ENCODE results near the gene PACSIN1. TPM values are rescaled to one million over a fixed set of nuclear protein-coding genes. Genes with fewer than 3 reads are reported as not detected.

PACSIN1 gene
- total RNA-seq, 2 experiments from 2014 or later, result 19.3 to 88.4 TPM

- no peak overlapping the region for H3K4me3 ChIP-seq (ENCODE audit: low read depth, low read length, poor library complexity, severe bottlenecking)
- H4K20me1 ChIP-seq (ENCODE audit: insufficient read depth, low read length), result no peaks in the 10 kb centered on the region
- no peak for DNase-seq (ENCODE audit: low spot score)
- H2AFZ ChIP-seq (ENCODE audit: low read length), result no peak overlapping the region
- ChIA-PET POLR2A (no interaction called here), CTCF (ENCODE audit: unreplicated experiment) (no interaction called here)
- TF ChIP-seq, protein P1, sequence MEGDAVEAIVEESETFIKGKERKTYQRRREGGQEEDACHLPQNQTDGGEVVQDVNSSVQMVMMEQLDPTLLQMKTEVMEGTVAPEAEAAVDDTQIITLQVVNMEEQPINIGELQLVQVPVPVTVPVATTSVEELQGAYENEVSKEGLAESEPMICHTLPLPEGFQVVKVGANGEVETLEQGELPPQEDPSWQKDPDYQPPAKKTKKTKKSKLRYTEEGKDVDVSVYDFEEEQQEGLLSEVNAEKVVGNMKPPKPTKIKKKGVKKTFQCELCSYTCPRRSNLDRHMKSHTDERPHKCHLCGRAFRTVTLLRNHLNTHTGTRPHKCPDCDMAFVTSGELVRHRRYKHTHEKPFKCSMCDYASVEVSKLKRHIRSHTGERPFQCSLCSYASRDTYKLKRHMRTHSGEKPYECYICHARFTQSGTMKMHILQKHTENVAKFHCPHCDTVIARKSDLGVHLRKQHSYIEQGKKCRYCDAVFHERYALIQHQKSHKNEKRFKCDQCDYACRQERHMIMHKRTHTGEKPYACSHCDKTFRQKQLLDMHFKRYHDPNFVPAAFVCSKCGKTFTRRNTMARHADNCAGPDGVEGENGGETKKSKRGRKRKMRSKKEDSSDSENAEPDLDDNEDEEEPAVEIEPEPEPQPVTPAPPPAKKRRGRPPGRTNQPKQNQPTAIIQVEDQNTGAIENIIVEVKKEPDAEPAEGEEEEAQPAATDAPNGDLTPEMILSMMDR (conservative IDR thresholded peaks at IDR 0.05; ENCODE audit: low read length), result no peak
- no peak for TF ChIP-seq EZH2phosphoT487 (IDR thresholded peaks at IDR 0.05; ENCODE audit: borderline replicate concordance, low read depth, low read length)
- H3K27ac ChIP-seq (ENCODE audit: low read depth, low read length, poor library complexity, severe bottlenecking), result no peak overlapping the region
- peaks cover 11% of the 10 kb centered on the region; the same call in 1 of the 2 replicates for H3K36me3 ChIP-seq (ENCODE audit: insufficient read depth, low read length)
- no peaks in the 10 kb centered on the region for H3K9me3 ChIP-seq (ENCODE audit: low read length)
- H3K4me2 ChIP-seq (ENCODE audit: low read length), result no peak overlapping the region
- H3K4me1 ChIP-seq (ENCODE audit: insufficient read depth, low read length, poor library complexity, severe bottlenecking), result no peaks in the 10 kb centered on the region
- intact Hi-C loops (cut with micrococcal nuclease; ENCODE audit: unreplicated experiment), result no loop called here
- H3K9me2 ChIP-seq (ENCODE audit: insufficient read depth, low read length), result no peaks in the 10 kb centered on the region
- BruUV-seq (replicated peaks), result no TSS peak
- H3K79me2 ChIP-seq (ENCODE audit: insufficient read depth, low read depth, low read length), result no peaks in the 10 kb centered on the region
These were observed 71.3 kb downstream of the PACSIN1 start for GRCh38 chr6:34536959-34537848.

DNA sequence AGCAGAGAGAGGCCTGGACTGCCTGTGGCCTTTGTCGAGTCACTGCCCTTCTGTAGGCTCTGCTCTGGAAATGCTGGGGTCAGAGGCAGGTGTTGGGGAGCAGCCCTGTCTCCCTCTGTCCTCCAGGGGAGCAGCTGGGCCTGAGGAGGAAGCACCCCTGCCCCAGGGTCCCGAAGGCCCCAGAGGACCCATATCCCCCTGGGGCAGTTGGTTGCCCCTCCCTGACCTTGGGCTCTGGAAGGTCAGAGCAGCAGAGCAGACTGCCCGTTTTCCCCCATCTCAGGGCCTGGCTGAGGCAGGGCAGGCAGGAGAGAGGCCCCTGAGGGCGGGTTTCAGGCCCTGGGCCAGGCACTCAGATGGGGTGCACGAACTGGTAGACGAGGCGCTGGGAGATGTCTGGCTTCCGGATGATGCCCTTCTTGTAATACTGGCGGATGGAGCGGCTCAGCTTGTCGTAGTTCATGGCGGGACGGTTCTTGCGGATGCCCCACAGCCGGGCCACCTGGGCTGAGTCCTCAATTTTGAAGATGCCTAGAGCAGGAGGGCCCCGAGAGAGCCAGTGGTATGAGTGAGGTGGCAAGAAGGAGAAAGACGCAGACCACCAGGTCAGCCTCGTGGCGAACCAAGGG, 72.2 kb downstream of the PACSIN1 start:
- no peak overlapping the region for H3K4me2 ChIP-seq (ENCODE audit: low read length)
- no peak for DNase-seq (ENCODE audit: low spot score)
- H3K9me3 ChIP-seq (ENCODE audit: low read length), result no peaks in the 10 kb centered on the region
- peaks cover 7% of the 10 kb centered on the region; the same call in 1 of the 2 replicates for H3K36me3 ChIP-seq (ENCODE audit: insufficient read depth, low read length)
- BruUV-seq (replicated peaks), result no TSS peak
- no peak overlapping the region for H3K4me3 ChIP-seq (ENCODE audit: low read depth, low read length, poor library complexity, severe bottlenecking)
- H3K4me1 ChIP-seq (ENCODE audit: insufficient read depth, low read length, poor library complexity, severe bottlenecking), result no peaks in the 10 kb centered on the region
- no peaks in the 10 kb centered on the region for H3K79me2 ChIP-seq (ENCODE audit: insufficient read depth, low read depth, low read length)
- no peaks in the 10 kb centered on the region for H4K20me1 ChIP-seq (ENCODE audit: insufficient read depth, low read length)
- H3K9me2 ChIP-seq (ENCODE audit: insufficient read depth, low read length), result no peaks in the 10 kb centered on the region
- intact Hi-C loops (cut with micrococcal nuclease; ENCODE audit: unreplicated experiment), result no loop called here
- ChIA-PET CTCF (ENCODE audit: unreplicated experiment) (no interaction called here), POLR2A (no interaction called here)
- H2AFZ ChIP-seq (ENCODE audit: low read length), result no peak overlapping the region
- H3K27ac ChIP-seq (ENCODE audit: low read depth, low read length, poor library complexity, severe bottlenecking), result no peak overlapping the region
- no peak for TF ChIP-seq EZH2phosphoT487 (IDR thresholded peaks at IDR 0.05; ENCODE audit: borderline replicate concordance, low read depth, low read length)
- TF ChIP-seq, protein P1 (conservative IDR thresholded peaks at IDR 0.05; ENCODE audit: low read length), result no peak

DNA sequence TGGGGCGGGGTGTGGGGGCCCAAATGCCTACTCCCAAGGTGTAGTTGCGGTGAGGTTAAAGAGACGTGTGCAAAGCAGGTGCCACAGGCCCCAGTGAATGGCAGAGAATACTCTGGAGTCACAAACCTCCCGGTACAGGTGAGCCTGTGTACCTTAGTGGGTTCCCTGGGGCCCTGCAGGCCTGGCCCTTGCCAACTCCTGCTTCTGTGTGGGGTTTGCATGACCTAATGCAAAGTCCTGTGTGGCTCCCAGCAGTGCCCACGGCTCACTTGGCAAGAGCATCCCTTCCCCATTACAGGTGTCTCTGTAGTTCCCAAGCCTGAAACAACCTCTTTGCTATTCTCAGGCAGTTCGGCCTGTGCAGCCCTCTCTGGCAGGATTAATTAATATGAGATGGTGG, 72.7 kb downstream of the PACSIN1 start:
- no peak overlapping the region for H2AFZ ChIP-seq (ENCODE audit: low read length)
- H4K20me1 ChIP-seq (ENCODE audit: insufficient read depth, low read length), result no peaks in the 10 kb centered on the region
- no peak overlapping the region for H3K4me3 ChIP-seq (ENCODE audit: low read depth, low read length, poor library complexity, severe bottlenecking)
- H3K27ac ChIP-seq (ENCODE audit: low read depth, low read length, poor library complexity, severe bottlenecking), result no peak overlapping the region
- intact Hi-C loops (cut with micrococcal nuclease; ENCODE audit: unreplicated experiment), result no loop called here
- no peak overlapping the region for H3K4me2 ChIP-seq (ENCODE audit: low read length)
- no peaks in the 10 kb centered on the region for H3K9me3 ChIP-seq (ENCODE audit: low read length)
- DNase-seq (ENCODE audit: low spot score), result no peak
- H3K36me3 ChIP-seq (ENCODE audit: insufficient read depth, low read length), result peaks cover 7% of the 10 kb centered on the region; the same call in 1 of the 2 replicates
- no peaks in the 10 kb centered on the region for H3K9me2 ChIP-seq (ENCODE audit: insufficient read depth, low read length)
- CTCF ChIA-PET (ENCODE audit: unreplicated experiment), result no interaction called here
- POLR2A ChIA-PET, result no interaction called here
- no peak for TF ChIP-seq EZH2phosphoT487 (IDR thresholded peaks at IDR 0.05; ENCODE audit: borderline replicate concordance, low read depth, low read length)
- TF ChIP-seq, protein P1 (conservative IDR thresholded peaks at IDR 0.05; ENCODE audit: low read length), result no peak
- H3K4me1 ChIP-seq (ENCODE audit: insufficient read depth, low read length, poor library complexity, severe bottlenecking), result no peaks in the 10 kb centered on the region
- no peaks in the 10 kb centered on the region for H3K79me2 ChIP-seq (ENCODE audit: insufficient read depth, low read depth, low read length)
- no TSS peak for BruUV-seq (replicated peaks)

Measured in OCI-LY7 (cell line).